Esophagus squamous epithelium (tissue), 5 donors: ENCODE results near the gene SEC11C. TPM values are rescaled to one million over a fixed set of nuclear protein-coding genes. Genes with fewer than 3 reads are reported as not detected.

ENCODE experiments used
- DNase-seq: peaks from one replicate; lab custom pipeline; 2025; lab: John Stamatoyannopoulos, UW
- H3K27ac ChIP-seq, 4 donors: fragments of 200-600 bp; sonication (generic); one replicate each; pipeline ENCODE4 v1.5.1; 2016 to 2019; ENCODE audit warnings: mild to moderate bottlenecking in 1 of 4
- H3K27me3 ChIP-seq, 4 donors: fragments of 200-600 bp; sonication (generic); 1 replicate in 3 of 4; 2 replicates in 1 of 4; pipeline versions ENCODE4 v1.5.1 to v1.6.0; 2017 to 2021; ENCODE audit warnings: antibody characterized with exemption in 1 of 4
- H3K36me3 ChIP-seq, 3 donors: fragments of 200-600 bp; sonication (generic); one replicate each; pipeline ENCODE4 v1.5.1; 2016 to 2019
- H3K4me1 ChIP-seq, 3 donors: fragments of 200-600 bp; sonication (generic); one replicate each; pipeline ENCODE4 v1.5.1; 2017 to 2019
- H3K4me3 ChIP-seq, 4 donors: fragments of 200-600 bp; sonication (generic); 1 replicate in 3 of 4; 2 replicates in 1 of 4; pipeline ENCODE4 v1.5.1; 2016 to 2019; ENCODE audit warnings: mild to moderate bottlenecking in 2 of 4, moderate library complexity in 1 of 4
- H3K9me3 ChIP-seq, 3 donors: fragments of 200-600 bp; sonication (generic); one replicate each; pipeline ENCODE4 v1.5.1; 2016 to 2019
- POLR2A ChIP-seq, 4 donors: fragments of 450-650 bp; IDR thresholded peaks; one replicate each; pipeline ENCODE4 v1.6.1; 2017; ENCODE audit warnings: antibody characterized with exemption in 4 of 4, mild to moderate bottlenecking in 4 of 4, moderate library complexity in 3 of 4
- WGBS, 2 donors: methylation state at CpG; one replicate each; pipeline ENCODE4 v1.1.5; 2018; 5-methylcytosine and 5-hydroxymethylcytosine counted together
- intact Hi-C: fragments of 100-400 bp; cut with DNase I; formaldehyde crosslinking; loops from one replicate; pipeline ENCODE4 v1.15.0; 2022
- total RNA-seq, 4 donors: library from RNA; depleted of rRNA; stranded (reverse); fragments of >200 nt; gene quantifications; one replicate each; pipeline ENCODE4 v1.1.0, GENCODE V29; 2016
- TF ChIP-seq, protein P1 (sequence below), 6 experiments: fragments of 450-650 bp in 4 of 6; fragments of 200-600 bp in 2 of 6; sonication (generic) in 2 of 6; IDR thresholded peaks; one replicate each; pipeline ENCODE4 v1.5.1; 2016 to 2019; ENCODE audit warnings: antibody characterized with exemption in 6 of 6, mild to moderate bottlenecking in 4 of 6, moderate library complexity in 4 of 6
- donor health status: DM: yes; HTN: yes; CAD: no.

The SEC11C gene
- total RNA-seq, 4 donors from 2014 or later, result 29.6 to 61.8 (median 31.7) TPM

DNA sequence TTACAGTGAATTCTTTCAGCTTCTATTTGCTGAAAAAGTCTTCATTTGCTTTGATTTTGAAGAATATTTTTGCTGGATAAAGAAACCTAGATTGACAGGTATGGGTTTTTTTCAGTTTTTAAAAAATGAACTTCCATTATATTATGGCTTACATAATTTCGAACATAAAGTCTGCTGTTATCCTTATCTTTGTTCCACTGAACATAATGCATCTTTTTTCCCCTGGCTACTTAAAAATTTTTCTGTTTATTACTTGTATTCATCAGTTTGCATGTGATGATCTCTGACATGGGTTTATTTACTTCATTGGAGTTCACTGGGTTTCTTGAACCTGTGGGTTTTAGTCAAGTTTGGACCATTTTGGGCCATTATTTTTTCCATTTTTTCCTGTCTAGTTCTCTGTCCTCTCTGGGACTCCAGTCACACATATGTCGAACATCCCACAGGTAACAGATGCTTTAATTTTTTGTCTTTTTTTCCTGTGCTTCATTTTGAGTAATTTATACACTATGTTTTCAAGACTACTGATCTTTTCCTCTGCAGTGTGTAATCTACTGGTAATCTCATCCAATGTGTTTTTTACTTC lies 33.1 kb downstream of the SEC11C start:
- Histone ChIP-seq H3K4me3 (no peak overlapping the region), H3K27ac (no peak overlapping the region), H3K27me3 (no peaks in the 10 kb centered on the region), H3K36me3 (no peaks in the 10 kb centered on the region), H3K9me3 (peaks cover 0 to 22% (median 19%) of the 10 kb centered on the region in 3 donors), H3K4me1 (no peaks in the 10 kb centered on the region)
- 71 to 75% methylated on average over 2 of the region's 2 CpGs for WGBS, 2 donors
- DNase-seq, result no peak
- intact Hi-C loops, result no loop called here
- no peak for TF ChIP-seq POLR2A (IDR thresholded peaks at IDR 0.05)
- TF ChIP-seq, protein P1, sequence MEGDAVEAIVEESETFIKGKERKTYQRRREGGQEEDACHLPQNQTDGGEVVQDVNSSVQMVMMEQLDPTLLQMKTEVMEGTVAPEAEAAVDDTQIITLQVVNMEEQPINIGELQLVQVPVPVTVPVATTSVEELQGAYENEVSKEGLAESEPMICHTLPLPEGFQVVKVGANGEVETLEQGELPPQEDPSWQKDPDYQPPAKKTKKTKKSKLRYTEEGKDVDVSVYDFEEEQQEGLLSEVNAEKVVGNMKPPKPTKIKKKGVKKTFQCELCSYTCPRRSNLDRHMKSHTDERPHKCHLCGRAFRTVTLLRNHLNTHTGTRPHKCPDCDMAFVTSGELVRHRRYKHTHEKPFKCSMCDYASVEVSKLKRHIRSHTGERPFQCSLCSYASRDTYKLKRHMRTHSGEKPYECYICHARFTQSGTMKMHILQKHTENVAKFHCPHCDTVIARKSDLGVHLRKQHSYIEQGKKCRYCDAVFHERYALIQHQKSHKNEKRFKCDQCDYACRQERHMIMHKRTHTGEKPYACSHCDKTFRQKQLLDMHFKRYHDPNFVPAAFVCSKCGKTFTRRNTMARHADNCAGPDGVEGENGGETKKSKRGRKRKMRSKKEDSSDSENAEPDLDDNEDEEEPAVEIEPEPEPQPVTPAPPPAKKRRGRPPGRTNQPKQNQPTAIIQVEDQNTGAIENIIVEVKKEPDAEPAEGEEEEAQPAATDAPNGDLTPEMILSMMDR (IDR thresholded peaks at IDR 0.05), result no peak

DNA sequence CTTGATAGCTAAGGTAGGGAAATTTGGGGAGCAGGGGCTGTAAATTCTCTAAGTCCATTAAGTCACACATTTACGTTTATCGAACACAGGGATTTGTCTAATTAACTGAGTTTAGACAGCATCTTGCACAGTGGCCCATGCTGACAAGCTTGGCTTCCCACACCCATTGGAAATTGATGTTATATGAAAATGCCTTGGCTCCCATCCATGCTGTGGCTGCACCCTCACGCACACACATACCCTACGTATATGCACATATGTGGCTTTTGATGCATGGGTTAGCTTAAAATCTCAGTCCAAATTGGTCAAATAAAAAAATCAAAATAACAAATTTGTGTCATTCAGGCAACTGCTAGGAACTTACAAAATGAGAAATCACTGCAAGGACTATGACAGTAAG lies 37.8 kb downstream of the SEC11C start:
- Histone ChIP-seq H3K4me1 (no peaks in the 10 kb centered on the region), H3K27ac (no peak overlapping the region), H3K36me3 (no peaks in the 10 kb centered on the region), H3K4me3 (no peak overlapping the region), H3K27me3 (no peaks in the 10 kb centered on the region), H3K9me3 (peaks cover 0 to 16% (median 11%) of the 10 kb centered on the region in 3 donors)
- DNase-seq, result no peak
- WGBS, 2 donors, result 78 to 84% methylated on average over 4 of the region's 4 CpGs
- TF ChIP-seq POLR2A (IDR thresholded peaks at IDR 0.05), result no peak
- TF ChIP-seq, protein P1 (IDR thresholded peaks at IDR 0.05), result no peak
- intact Hi-C loops, result no loop called here

DNA sequence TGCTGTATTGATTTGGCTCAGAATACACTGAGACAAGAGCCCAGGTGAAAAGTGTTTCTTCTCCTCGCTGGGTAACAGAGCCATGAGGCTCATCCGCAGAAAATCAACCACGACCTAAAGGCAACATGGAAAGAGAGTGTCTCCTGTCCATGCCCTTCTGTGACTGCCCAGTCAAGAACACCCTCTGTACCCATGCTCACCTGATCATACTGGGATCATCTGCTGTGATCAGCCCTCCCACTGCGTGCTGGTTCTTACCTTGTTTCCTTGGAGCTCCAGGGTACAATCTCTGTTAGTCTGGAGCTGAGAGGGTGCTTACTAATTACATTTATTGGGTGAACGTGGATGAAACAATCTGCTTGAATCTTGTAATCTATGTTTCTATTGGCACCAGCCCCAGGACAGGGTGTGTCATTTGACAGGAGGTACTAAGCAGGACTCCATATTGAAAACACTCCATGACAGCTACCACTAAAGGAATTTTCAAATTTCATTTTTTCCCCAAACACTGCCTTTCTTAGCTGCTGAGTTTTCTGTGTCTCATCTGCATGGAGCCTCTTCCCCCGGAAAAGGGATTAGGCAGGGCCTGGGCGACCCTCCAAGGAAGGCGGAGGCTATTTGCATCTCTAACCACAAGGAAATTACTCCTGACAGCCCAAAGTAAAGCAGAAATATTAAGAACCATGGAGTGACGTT lies 40.6 kb downstream of the SEC11C start:
- no peak for DNase-seq
- intact Hi-C loops, result no loop called here
- no peaks in the 10 kb centered on the region for H3K36me3 ChIP-seq
- H3K27ac ChIP-seq, result no peak overlapping the region
- no peaks in the 10 kb centered on the region for H3K4me1 ChIP-seq
- no peak overlapping the region for H3K4me3 ChIP-seq
- TF ChIP-seq, protein P1 (IDR thresholded peaks at IDR 0.05), result no peak
- TF ChIP-seq POLR2A (IDR thresholded peaks at IDR 0.05), result no peak
- 56 to 61% methylated on average over 8 to 9 of the region's 9 CpGs for WGBS, 2 donors
- no peaks in the 10 kb centered on the region for H3K27me3 ChIP-seq
- H3K9me3 ChIP-seq, result no peaks in the 10 kb centered on the region

DNA sequence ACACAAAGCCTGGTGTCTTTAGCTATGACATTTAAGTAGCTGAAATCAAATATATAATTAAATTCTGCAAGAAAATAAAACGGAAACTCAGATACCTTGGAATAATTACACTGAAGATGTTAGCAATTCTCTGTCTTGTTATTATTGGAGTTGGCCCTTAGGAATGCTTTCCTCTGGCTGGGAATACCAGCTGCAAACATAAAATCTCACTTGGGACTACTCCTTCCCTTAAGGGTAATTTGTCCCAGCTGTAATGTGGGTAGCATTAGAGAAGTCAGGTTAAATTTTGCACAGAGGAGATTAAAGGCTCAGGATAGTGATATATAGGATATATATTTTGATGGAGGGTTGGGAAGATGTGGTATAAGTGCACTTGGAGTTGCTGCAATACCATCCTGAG lies 43.0 kb downstream of the SEC11C start:
- TF ChIP-seq, protein P1 (IDR thresholded peaks at IDR 0.05), result no peak
- no peak for TF ChIP-seq POLR2A (IDR thresholded peaks at IDR 0.05)
- Histone ChIP-seq H3K36me3 (no peaks in the 10 kb centered on the region), H3K27ac (no peak overlapping the region), H3K9me3 (no peaks in the 10 kb centered on the region), H3K4me3 (no peak overlapping the region), H3K27me3 (no peaks in the 10 kb centered on the region), H3K4me1 (no peaks in the 10 kb centered on the region)
- WGBS, 2 donors, result 71 to 93% methylated on average over 1 of the region's 1 CpG
- DNase-seq, result no peak
- intact Hi-C loops, result no loop called here

DNA sequence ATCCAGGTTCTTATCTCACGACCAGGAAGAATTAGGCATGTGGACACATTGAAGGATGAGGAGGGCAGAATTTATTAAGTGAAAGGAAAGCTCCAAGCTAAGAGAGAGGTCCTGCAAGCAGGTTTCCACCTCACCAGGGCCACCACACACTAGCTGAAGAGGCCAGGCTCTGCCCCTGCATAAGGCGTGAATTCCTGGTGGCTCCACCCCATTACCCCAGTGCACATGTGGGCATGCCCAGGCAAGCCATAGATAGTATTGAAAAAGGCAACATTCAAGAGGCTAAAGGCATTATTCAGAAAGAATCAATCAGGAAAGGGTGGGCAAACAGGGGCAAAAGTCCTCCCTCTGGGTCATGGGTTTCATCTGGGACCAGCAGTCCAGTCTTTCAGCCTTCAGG lies 49.3 kb downstream of the SEC11C start:
- TF ChIP-seq POLR2A (IDR thresholded peaks at IDR 0.05), result no peak
- TF ChIP-seq, protein P1 (IDR thresholded peaks at IDR 0.05), result no peak
- Histone ChIP-seq H3K4me3 (no peak overlapping the region), H3K36me3 (no peaks in the 10 kb centered on the region), H3K9me3 (no peaks in the 10 kb centered on the region), H3K27ac (no peak overlapping the region), H3K4me1 (no peaks in the 10 kb centered on the region), H3K27me3 (no peaks in the 10 kb centered on the region)
- WGBS, 2 donors, result 74 to 78% methylated on average over 2 of the region's 2 CpGs
- DNase-seq, result no peak
- intact Hi-C loops, result no loop called here
